IPS DF 4.7 (cell line): ENCODE results near the gene SIPA1L3.
A peak's percentile ranks its signal among the peaks of the same experiment; 100 is the strongest.
"Not testable (repeated sequence)": the region's sequence is repeated elsewhere in the genome, so short reads cannot be mapped to it uniquely, and the experiment has no call there.

Source experiments
- DNase-seq: peaks from one replicate; pipeline ENCODE4 v3.0.0-alpha.2; 2013; ENCODE audit warnings: low spot score; ENCODE audit errors: extremely low read depth

Gene SIPA1L3, protein sequence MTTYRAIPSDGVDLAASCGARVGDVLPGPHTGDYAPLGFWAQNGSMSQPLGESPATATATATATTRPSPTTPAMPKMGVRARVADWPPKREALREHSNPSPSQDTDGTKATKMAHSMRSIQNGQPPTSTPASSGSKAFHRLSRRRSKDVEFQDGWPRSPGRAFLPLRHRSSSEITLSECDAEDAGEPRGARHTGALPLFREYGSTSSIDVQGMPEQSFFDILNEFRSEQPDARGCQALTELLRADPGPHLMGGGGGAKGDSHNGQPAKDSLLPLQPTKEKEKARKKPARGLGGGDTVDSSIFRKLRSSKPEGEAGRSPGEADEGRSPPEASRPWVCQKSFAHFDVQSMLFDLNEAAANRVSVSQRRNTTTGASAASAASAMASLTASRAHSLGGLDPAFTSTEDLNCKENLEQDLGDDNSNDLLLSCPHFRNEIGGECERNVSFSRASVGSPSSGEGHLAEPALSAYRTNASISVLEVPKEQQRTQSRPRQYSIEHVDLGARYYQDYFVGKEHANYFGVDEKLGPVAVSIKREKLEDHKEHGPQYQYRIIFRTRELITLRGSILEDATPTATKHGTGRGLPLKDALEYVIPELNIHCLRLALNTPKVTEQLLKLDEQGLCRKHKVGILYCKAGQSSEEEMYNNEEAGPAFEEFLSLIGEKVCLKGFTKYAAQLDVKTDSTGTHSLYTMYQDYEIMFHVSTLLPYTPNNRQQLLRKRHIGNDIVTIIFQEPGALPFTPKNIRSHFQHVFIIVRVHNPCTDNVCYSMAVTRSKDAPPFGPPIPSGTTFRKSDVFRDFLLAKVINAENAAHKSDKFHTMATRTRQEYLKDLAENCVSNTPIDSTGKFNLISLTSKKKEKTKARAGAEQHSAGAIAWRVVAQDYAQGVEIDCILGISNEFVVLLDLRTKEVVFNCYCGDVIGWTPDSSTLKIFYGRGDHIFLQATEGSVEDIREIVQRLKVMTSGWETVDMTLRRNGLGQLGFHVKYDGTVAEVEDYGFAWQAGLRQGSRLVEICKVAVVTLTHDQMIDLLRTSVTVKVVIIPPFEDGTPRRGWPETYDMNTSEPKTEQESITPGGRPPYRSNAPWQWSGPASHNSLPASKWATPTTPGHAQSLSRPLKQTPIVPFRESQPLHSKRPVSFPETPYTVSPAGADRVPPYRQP (N-terminal part only)

DNA sequence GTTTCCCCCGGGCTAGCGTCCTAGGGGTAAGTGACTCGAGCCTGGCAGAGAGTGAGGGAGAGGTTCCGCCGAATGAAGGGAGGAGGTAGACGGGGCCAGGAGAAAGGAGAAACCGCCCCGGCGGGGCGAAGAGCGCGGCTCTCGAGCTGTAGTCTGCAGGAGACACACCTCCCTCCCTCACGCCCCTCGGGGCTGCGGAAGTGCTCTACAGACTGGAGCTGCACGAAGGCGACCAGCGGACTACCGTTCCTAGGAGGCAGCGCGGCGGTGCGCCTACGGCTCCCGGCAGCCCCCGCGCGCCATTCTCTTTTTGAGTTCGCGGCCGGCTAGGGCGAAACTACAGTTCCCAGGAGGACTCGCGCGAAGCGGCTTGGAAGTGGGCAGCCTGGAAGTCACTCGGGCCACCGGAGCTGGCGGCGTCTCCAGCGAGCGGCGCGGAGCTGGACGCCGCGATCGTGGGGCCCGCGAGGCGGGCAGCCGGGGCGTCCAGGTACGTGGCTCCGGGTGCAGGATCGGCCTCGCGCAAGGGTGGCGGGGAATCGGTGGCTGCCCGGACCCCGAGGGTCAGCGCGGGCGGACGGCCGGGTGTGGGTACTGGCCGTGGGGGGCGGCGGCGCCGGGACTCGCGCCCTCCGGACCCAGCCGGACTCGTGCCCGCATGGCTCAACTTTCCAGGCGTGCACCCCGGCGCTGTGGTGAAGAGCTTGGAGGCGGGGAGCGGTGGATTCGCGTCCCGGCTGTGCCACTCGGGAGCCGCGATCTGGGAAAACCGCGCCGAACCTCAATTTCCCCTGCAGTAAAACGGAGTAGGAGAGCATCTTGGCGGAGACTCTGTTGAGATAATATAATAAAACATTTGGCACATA lies at the start of gene SIPA1L3:
TSS of gene SIPA1L3 (plus strand) at position 340 of the 866 bp plus-strand sequence. CDS start 174,358 bp downstream, outside the sequence.
- peak; percentile 86 for DNase-seq

DNA sequence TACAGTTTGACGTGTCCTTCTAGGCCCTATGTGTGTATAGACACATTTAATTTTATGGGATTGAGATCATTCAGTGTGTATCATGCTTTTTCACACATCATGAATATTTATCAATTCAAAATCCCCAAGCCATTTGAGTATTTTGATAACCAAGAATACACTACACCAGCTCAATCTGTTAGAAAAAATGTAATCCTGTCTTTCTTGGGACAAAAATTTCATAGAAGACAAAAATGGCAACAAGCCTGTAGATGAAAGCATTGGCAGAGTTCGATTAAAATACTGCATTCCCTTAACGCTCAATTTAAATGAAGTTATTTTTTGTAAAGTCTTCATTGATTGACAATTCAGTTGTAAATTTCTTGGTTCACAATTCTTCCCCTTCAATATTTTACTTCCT lies 42.5 kb upstream of the SIPA1L3 start:
- no peak for DNase-seq

DNA sequence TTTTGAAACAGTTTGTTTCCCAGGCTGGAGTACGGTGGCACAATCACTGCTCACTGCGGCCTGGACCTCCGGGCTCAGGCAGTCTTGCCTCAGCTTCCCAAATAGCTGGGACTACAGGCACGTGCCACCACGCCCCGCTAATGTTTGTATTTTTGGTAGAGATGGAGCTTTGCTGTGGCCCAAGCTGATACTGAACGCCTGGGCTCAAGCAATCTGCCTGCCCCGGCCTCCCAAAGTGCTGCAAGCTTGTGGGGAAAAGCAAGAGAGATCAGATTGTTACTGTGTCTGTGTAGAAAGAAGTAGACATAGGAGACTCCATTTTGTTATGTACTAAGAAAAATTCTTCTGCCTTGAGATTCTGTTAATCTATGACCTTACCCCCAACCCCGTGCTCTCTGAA lies 41.1 kb upstream of the SIPA1L3 start:
- not testable (repeated sequence) for DNase-seq

DNA sequence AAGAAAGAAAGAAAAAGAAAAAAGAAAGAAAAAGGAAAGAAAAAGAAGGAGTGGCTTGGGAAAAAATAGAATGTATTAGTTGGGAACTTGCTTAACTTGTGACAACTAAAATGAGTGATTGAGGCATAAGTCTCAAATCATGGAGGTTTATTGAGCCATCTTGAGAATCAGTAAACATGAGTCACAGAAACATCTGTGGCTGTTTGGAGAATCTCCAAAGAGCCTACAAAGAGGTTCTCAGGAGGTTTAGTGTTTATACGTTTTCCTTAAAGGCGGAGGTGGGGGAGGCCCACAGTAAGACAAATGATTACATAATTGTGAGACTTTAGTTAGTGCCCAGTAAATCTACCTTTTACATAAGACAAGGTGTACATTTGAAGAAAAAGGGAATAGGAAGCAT lies 39.2 kb upstream of the SIPA1L3 start:
- no peak for DNase-seq

DNA sequence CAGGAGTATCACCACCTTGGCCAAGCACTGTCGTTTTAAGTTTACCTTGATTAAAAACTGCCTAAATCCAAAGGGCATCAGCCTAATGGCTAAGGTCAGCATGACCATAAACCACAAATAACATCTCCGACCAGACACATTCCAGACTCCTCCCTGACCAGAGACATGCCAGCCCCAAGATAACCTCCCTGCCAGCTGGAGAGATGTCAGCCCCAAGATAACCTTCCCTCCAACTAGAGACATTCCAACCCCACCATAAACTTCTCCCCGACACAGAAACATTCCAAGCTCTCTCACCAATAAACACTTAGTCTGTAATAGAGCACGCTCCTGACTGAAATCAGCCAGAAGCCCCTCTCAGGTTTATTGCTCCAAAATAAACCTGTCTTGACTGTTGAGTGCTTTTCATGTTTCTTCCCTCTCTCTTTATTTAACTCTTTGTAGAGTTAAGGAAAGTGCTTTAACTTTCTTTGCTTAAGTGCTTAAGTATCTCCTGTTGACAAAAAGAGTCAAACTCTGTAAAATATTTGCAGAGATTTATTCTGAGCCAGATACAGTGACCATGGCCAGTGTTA lies 37.2 kb upstream of the SIPA1L3 start:
- no peak for DNase-seq

DNA sequence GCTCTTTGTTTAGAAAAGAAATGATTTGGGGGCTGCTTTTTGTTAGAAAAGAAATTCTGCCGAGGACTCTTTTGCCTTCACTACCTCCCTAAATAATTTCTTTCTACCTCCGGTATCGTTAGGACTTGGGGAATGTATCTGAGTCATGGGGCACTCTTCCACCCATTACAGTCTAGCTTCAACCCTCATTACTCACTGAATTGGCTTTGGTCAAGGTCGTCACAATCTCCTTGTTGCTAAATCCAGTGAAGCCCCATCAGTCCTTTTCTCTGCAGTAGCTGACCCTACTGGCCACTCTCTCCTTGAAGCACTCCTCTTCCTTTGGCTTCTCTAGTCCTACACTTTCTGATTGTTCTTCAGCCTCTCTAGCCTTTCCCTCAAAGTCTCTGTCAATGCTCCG lies 34.6 kb upstream of the SIPA1L3 start:
- DNase-seq: no peak

DNA sequence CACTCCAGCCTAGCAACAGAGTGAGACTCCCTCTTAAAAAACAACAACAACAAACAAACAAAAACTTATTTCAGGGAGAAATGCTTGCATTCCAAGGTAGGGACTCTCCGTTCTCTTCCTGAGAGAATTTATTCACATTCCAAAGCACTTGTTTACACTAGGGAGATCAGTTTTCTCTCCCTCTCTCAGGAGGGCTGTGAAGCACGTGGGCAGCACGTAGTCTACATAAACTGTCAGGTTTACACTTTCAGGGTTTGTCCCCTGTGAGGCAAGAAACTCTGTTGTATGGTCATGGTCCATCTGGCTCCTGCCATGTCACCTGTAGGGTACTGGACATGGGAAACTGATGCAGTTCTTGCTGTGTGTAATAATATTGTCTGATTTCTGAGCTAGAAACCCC lies 32.2 kb upstream of the SIPA1L3 start:
- DNase-seq: no peak

DNA sequence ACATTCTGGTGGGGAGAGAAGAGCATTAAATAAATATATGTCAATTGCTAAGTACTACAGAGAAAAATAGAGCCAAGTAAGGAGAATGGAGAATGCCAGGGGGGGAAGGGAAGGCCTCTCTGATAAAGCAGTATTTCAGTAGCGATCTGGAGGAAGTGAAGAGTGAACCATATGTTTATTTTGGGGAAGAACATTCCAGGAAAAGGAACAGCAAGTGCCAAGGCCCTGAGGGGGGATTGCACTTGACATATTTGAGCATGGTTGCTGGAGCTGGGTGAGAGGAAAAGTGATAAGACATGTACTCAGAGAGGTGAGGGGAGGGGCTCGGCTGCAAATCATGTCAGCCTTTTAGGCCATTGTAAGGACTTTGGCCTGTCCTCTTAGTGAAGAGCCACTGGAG lies 31.0 kb upstream of the SIPA1L3 start:
- no peak for DNase-seq

DNA sequence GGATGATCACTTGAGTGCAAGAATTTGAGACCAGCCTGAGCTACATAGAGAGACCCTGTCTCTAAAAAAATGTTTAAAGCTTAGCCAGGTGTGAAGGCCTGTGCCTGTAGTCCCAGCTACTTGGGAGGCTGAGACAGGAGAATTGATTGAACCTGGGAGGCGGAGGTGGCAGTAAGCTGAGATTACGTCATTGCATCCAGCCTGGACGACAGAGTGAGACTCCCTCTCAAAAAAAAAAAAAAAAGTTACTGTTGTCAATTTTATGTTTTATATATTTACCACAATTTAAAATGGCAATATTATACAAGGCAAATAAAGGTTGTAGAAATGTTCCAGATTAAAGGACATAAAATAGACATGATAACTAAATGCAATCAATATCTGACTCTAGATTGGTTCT lies 29.9 kb upstream of the SIPA1L3 start:
- DNase-seq: no peak

DNA sequence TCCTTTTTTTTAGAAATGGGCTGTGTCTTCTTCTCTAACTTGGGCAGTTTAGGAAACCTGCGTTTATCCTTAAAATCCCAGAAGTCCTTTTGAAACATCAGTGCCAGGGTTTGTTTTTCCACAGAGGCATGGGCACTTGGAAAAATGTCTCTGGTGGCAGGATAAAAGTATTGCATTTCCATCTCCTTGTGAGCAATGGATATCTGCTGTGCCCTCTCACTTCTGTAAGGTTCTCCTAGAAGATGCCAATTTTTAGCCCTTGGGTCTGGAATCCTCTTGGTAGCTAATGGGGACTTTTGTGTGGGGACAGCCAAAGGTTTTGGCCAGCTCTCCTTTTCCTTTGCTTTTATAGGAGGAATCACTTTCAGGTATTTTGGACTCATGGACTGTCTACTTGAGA lies 21.6 kb upstream of the SIPA1L3 start:
- DNase-seq: no peak

DNA sequence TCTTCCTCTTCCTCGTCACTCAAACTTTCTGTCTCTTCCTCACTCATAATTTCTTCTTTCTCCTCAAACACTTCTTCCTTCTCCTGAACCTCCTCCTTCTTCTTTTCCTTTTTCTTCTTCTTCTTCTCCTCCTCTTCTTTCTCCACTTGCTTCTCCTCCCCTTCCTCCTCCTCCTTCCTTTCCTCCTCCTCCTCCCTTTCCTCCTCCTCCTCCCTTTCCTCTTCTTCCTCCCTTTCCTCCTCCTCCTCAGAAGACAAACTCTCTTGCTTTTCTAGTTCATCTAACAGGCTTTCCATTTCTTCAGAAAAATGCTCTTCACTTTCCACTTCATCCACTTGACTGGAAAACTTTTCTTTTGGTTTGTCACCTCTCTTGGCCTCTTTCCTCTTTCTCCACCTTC lies 20.4 kb upstream of the SIPA1L3 start:
- DNase-seq: no peak

DNA sequence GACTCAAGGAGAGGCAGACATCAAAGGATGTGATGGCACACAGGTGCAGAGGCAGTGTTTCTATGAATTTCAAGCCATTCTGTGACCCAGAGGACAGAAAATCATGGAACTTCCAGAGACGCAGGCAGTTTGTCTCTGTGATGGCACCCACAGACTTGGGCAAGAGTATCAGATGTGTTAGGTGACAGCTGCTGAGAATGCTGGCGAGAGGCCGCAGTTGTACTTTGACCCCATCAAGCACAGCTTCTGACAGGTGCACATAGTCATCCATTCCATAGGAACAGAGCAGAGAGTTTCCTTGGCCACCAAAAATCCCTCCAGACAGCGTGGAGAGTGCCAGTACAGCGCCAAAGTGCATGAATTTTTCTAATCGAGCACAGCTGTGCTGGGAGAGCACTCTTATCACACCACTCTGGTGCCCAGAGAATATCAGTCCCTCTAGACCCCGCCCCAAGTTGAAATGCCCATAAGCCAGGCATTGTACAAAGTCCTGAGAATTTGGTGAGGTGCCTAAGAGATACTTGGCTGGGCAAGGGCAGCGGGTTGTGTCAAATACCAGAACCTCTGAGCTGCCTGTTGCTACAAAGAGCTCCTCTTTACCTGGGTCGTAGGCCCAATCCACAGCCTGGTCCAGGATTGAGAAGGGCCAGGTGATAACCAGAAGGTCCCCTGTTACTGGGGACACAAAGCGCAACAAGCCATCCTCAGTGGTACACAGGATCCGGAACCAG lies 13.0 kb upstream of the SIPA1L3 start:
- no peak for DNase-seq

DNA sequence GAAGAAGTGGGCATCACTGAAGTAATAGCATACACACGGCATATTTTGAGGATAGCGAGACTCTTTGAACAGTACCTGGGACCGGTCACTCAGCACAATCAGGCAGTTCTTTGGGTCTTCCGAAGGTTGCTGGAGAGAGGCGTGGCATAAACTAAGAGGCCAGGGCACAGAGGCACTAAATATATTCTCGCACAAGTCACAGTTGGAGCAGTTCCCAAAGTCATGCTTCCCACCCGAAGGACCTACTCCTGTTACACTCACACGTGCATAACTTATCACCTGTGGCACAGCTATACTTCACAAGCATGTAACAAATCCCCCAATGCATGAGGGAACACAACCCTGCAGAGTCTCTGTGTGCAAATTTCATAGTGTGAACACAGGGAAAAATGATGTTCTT lies 10.8 kb upstream of the SIPA1L3 start:
- no peak for DNase-seq

DNA sequence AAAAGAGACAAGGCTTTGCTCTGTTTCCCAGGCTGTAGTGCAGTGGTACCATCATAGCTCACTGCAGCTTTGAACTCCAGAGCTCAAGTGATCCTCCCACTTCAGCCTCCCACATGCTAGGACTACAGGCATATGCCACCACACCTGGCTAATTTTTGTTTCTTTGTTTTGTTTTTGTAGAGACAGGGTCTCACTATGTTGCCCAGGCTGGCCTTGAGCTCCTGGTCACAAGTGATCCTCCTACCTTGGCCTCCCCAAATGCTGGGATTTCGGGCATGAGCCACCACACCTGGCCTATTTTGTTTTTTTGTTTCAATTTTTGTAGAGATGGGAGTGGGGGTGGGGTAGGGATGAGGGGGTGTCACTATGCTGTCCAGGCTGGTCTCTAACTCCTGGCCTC lies 7.6 kb upstream of the SIPA1L3 start:
- DNase-seq: no peak

DNA sequence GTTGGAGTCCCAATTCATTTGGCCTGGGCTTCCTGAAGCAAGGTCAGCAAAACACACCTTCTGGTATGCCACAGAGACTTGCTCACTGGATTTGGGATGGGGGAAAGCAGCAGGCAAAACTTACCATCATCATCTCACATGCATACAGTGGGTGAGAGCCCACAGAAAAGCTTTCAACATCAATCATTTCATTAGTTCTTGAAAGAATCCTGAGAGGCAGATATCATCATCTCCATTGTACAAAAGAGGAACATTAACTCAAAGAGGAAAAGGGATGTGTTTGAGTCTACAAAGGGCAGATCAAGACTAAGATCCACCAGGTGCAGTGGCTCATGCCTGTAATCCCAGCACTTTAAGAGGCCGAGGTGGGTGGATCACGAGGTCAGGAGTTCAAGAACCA lies 7.0 kb upstream of the SIPA1L3 start:
- DNase-seq: no peak

DNA sequence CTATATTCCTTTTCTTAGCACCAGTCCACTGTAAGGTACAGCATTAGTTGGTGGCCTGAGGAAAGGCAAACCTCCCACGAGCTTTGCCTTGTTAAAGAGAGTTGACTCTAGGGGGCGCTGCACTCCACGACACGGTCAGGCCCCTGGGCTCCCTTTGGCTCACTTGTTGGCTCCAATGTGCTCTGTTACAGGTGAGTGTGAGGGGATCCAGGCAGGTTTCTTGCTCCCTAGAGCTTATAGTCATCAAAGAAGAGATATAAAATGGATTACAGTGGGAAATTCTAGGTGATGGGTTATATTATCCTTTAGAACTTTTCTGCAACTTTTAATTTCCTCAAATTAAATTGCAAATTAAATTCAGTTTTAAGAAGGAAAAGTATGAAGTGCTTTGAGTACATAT lies 4.3 kb upstream of the SIPA1L3 start:
- DNase-seq: peak; percentile 44

DNA sequence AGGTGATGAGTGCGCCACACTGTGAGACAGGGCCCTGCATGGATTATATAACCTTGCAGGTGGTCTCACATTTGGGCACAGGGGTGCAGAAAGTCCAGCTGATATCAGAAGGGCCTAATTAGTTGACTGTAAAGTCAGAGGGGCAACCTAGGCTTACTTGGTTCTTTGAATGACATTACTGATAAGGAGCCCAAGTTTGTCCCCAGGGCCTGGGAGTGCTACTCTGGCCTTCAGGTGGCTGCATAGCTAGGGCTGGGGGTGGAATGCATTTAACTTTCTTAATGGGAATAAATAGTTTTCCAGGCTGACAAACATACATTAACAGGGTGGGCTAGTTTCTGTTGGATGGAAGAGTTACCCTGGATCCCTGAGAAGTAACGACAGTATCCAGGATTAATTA lies 3.9 kb upstream of the SIPA1L3 start:
- DNase-seq: no peak

DNA sequence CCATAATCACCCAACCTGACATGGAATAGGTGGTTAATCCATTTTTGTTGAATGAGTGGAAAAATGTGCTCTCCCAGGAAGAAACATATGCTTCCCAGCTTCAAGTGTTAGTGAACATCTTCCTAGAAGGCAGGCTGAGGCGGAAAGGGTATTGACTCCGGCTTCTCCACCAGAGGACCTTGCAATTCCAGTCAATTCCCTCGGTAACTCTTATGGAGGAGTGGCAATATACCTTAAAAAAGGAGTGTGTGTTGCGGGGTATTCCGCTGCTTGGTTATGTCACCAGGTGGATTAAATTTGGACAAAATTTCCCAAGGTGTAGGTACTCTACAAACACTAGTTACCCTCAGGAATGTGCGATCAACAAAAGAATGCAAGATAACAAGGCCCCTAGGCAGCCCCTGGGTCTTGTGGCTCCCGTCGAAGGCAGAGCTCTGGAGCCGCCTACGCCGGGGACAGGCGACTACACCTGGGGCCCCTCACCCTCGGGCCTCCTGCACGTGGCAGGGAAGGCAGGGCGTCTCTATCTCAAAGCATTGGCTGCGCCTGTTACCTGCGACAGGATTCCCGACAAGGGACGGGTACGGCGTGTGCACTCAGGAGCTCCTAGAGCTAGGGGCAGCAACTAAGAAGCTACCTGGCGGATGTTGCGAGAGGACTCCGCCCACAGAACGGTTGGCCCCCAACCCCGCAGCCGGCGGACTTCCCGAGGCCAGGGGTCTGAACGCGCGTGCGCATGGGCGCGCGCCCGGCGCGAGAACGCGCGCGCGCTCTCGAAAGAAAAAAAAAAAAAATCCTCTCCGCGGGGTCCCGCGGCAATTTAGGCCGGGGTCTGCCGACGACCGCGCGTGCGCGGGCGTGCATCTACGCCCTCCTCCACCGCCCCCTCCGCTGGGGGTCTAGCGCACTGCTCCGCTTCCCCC lies 801 bp upstream of the SIPA1L3 start, which contains the start of gene WDR87:
TSS of gene WDR87 (minus strand) at position 649 of the 923 bp plus-strand sequence. CDS start 8,355 bp downstream, outside the sequence.
- no peak for DNase-seq
